Inflammatory macrophage (primary cell): ENCODE data around the gene OR6S1.
"Not testable (repeated sequence)": the region's sequence is repeated elsewhere in the genome, so short reads cannot be mapped to it uniquely, and the experiment has no call there.

Source experiments
- DNase-seq, 2 donors: peaks; one replicate each; pipeline ENCODE4 v3.0.0-alpha.2; 2020 to 2022

The OR6S1 gene

DNA sequence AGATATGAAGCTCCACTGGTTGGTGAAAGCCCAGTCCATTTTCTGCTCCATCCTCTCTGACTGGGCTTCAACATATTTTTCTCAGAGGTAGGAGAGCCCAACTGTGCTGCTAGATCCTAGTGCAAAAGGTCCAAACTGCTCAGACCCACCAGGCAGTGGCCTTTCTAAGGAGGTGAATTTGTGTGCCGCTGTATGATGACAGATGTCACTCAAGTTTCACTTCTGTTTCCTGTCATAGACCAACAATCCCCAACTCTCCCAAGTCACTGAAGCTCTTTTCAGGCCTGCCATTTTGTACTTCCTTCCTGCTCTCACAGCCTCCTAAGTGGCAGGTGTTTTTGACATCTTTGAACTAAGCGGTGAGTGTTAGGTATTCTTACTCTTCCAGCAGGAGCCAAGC is 26.5 kb upstream of the OR6S1 start:
- peak in 1 of 2 donors; percentile 26 for DNase-seq

DNA sequence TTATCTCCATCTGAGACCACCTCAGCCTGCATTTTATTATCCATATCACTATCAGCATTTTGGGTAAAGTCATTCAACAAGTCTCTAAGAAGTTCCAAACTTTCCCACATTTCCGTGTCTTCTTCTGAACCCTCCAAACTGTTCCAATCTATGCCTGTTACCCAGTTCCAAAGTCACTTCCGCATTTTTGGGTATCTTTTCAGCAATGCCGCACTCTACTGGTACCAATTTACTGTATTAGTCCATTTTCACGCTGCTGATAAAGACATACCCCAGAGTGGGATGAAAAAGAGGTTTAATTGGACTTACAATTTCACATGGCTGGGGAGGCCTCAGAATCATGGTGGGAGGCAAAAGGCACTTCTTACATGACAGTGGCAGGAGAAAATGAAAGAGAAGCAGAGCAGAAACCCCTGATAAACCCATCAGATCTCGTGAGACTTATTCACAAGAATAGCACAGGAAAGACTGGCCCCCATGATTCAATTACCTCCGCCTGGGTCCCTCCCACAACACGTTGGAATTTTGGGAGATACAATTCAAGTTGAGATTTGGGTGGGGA is 25.0 kb upstream of the OR6S1 start:
- DNase-seq: not testable (repeated sequence)

DNA sequence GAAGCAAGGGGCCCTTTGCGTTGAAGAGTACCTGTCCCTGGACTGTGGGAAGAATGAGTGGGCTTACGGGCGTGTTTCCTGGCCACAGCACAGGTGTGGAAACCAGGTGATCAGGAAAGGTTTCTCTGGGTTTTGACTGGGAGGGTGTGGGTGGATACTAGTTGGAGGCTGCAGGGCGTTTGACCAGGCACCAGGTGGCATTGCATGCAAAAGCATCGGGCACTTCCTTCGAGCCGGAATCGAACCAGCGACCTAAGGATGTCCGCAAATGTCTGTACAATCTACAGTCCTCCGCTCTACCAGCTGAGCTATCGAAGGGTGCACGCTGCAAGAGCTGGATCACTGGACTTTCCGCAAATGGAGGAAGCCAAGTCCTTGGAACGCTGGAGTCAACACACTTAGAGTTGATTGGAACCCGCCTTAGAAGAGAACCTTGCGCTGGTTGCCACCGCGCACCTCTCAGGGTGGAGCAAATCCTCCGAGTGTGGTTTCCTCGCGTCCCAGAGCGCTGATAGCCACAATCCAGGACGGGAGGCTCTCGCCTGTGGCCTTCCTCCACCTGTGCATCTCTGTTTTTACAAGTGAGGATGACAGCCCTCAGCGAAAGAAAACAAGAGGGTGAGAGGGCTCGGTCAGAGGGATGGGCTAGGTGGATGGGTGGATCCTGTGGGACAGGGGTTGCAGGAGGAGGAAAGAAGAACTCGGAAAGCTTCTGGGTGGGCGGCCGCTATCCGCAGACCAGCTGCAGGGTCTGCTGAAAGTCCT is 21.7 kb upstream of the OR6S1 start:
- DNase-seq: peak; percentile 70 to 79

GRCh38 chr14:20661197-20661596 is 19.7 kb upstream of the OR6S1 start:
- DNase-seq: no peak

DNA sequence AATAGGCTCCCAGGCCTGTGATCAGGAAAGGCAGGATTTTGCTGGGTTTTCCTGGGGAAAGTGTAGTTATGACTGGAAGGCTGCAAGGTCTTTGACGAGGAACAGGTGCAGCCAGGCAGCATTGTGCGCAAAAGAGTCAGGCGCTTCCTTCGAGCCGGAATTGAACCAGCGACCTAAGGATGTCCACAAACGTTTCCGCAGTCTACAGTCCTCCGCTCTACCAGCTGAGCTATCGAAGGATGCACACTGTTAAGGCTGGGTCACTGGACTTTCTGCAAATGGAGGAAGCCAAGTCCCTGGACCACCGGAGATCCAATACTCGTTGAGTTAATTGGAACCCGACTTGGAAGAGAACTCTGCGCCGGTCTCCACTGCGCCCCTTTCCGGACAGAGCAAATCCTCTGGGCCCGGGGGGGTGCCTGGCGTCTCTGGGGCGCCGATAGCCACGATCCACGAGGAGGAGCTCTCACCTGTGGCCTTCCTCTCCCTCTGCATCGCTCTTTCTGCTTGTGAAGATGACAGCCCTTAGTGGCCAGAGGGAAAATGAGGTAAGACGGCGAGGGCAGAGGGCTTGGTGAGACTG is 18.4 kb upstream of the OR6S1 start:
- DNase-seq: no peak

DNA sequence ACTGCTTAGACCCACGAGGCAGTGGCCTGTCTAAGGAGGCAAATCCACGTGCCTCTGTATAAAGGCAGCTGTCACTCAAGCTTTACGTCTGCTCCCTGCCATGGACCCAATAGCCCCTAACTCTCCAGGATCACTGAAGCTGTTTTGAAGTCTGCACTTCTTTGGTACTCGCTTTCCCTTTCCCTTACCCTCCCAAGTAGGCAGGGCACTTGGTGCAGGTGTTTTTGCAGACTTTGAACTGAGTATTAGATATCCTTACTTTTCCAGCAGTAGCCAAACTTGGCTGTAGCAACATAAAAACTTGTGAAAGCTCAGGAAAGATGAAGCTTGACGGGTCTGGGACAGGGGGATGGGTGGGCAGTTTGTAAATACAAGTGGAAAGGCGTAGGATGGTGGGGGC is 17.8 kb upstream of the OR6S1 start:
- no peak for DNase-seq

DNA sequence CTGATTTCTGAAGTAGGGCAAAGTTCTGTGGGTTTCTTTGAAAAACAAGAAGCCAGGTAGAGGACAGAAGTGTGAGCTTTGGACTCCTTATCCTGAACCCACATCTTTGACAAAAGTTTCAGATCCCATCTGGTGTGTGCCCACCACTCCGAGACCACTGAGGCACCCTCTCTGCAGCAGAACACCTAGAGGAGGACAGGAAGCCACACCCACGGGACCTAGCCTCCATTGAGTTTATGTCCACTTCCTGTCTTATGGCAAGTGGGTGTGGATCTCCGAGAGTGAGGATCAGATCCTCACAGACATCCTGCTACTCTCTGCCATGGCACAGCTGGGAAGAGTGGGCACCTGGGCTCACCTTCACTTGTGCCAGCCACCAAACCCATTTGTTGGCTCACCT is 16.8 kb upstream of the OR6S1 start:
- DNase-seq: no peak

GRCh38 chr14:20657216-20658211 is 16.0 kb upstream of the OR6S1 start:
- DNase-seq: peak in 1 of 2 donors; percentile 19

DNA sequence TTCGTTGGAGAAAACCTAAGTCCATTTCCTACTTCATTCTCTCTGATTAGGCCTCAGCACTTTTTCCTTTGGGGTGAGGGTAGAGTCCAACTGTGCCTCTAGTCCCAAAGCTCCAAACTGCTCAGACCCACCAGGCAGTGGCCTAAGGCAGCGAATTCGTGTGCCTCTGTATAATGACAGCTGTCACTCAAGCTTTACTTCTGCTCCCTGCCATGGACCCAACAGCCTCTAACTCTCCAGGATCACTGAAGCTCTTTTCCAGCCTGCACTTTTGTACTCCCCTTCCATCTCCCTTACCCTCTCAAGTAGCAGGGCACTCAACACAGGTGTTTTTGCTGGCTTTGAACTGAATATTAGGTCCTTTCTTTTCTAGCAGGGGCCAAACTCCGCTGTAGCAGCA is 14.8 kb upstream of the OR6S1 start:
- DNase-seq: no peak

- DNase-seq: no peak
Observed at GRCh38 chr14:20655851-20656250, 14.4 kb upstream of the OR6S1 start.

DNA sequence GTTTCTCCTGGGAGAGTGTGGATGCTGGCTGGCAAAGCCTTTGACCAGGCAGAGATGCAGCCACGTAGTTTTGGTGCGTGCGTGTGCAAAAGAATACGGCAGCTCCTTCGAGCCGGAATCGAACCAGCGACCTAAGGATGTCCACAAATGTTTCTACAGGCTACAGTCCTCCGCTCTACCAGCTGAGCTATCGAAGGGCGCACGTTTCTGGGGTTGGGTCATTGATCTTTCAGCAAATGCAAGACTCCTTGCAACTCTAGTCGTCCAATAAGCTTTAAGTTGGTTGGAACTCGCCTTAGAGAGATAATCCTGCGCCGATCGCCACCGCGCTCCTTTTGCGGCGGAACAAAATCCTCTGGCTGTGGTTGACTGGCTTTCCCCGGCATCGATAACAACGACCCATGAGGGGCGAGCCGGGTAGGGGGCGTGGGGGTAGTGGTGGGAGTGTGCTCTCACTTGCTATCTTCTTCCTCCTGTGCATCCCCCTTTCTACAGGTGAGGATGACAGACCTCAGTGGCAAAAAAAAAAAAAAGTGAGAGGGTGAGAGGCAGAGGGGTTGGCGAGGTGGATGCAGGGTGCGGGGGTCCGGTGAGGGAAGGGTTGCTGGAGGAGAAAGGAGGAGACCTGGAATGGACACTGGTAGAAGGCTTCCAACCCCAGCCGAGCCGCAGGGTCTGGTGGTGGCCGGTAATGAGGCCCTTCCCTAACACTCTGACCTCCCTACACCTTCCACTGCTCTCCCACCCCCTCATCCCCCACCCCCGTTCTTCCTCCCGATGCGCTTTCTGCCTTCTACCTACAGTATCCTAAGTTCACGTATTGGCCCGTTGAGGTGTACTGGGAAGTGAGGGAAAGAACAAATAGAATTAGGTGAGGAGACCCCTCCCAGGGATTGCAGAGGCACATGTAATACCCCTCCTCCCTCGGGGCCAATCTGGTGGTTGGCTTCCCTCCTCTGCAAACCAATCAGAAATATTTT is 11.8 kb upstream of the OR6S1 start:
- DNase-seq: peak; percentile 16 to 35

- DNase-seq: no peak
Observed at GRCh38 chr14:20645481-20645880, 4.0 kb upstream of the OR6S1 start.

- DNase-seq: no peak
Observed at GRCh38 chr14:20644520-20644919, 3.0 kb upstream of the OR6S1 start.

DNA sequence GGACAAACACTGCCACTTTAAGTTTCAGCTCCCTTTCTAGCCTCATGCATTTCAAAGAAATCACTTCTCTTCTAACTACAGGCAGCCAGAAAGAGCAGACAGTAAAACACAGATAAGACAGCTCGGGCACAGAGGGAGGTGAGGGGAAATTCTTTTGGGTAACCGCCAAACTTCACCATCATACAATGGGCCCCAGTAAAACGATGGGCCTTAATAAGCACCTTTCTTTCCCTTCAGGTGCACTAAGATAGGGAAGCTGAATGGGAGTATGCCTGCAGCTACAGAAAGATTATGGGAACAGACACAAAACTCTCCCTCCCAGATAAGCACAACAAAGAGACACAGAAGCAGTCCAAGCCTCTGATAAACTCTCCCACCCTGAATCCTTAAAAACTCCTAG is 1.3 kb upstream of the OR6S1 start:
- DNase-seq: not testable (repeated sequence)

GRCh38 chr14:20642182-20642581 is 691 bp upstream of the OR6S1 start:
- DNase-seq: no peak

GRCh38 chr14:20632831-20633691 is 8.4 kb downstream of the OR6S1 start:
- DNase-seq: peak; percentile 63 to 72

DNA sequence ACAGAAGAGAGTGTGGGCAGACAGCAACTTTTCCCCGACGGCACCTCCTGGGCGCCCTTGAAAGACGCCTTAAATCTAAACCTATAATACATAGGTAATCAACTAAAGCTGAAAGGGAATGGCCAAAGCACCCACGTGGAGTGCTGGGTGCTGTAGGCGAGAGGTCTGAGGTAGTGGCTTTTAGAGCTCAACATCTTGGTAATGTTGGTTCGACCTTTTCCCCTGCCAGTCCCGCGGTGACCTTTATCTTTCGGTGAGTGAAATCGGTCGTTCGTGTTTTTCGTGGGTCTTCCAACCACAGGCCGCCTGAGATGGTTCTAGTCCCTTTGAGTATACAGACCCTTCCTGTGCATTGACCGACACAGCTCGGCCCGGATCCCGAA is 9.1 kb downstream of the OR6S1 start:
- no peak for DNase-seq

DNA sequence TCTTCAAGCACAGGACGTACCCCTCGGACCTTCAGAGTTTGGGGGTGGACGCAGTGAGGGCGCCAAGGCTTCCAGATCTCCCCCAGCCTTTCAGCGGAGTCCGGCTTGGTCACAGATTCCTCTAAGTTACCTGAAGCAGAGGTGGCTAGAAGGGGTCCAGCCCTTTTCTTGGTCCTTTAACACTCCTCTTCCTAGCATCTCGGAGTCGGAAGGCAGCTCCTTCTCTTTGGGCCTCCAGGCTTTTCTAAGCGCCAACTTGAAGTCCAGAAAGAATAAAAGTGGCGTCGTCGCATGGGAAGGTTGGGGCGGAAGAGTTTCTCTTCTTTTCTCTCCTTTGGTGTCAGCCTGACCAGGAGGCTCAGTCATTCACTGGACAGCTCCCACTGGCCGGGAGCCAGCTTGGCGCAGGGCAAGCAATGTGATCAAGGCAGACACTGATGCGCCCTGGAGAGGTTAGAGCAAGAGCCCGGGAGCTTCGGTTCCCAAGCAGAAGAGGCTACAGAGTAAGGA is 9.6 kb downstream of the OR6S1 start:
- DNase-seq: peak; percentile 22 to 51

GRCh38 chr14:20631023-20631879 is 10.2 kb downstream of the OR6S1 start:
- peak; percentile 44 to 55 for DNase-seq
